ENCODE results near the gene NISCH. TPM values are rescaled to one million over a fixed set of nuclear protein-coding genes. Genes with fewer than 3 reads are reported as not detected.
A peak's percentile ranks its signal among the peaks of the same experiment; 100 is the strongest.

Gene NISCH
- total and polyA plus RNA-seq, 2 experiments from 2014 or later, result 18.4 to 76.4 TPM

- Histone ChIP-seq H3K27ac (ENCODE audit: low read depth) (no peak overlapping the region), H4K20me1 (replicated peaks; ENCODE audit: insufficient read depth) (no peaks in the 10 kb centered on the region), H3K9me2 (ENCODE audit: insufficient read depth) (no peaks in the 10 kb centered on the region), H3K4me3 (no peak overlapping the region), H3K79me2 (replicated peaks; ENCODE audit: insufficient read depth) (no peaks in the 10 kb centered on the region), H3K4me2 (no peak overlapping the region), H3K36me3 (ENCODE audit: insufficient read depth) (no peaks in the 10 kb centered on the region), H2AFZ (peak overlapping the region; percentile 74; the same call in 1 of the 2 replicates), H3F3A (replicated peaks; ENCODE audit: low read depth) (no peaks in the 10 kb centered on the region), H3K4me1 (ENCODE audit: insufficient read depth) (no peaks in the 10 kb centered on the region), H3K27me3 (ENCODE audit: insufficient read depth) (no peaks in the 10 kb centered on the region)
- DNase-seq (ENCODE audit: low spot score), result peak; percentile 28
- H3K27ac Mint-ChIP-seq, result no peak overlapping the region
- TF ChIP-seq CTCF (conservative IDR thresholded peaks at IDR 0.05; ENCODE audit: low read depth in 2 of 2) (no peak), CREB1 (CRISPR knock-in tag; IDR thresholded peaks at IDR 0.05; ENCODE audit: low read depth) (no peak), JUNB (IDR thresholded peaks at IDR 0.05; ENCODE audit: unreplicated experiment) (no peak), POLR2AphosphoS5 (IDR thresholded peaks at IDR 0.05; ENCODE audit: low read depth) (no peak), EZH2 (IDR thresholded peaks at IDR 0.05; ENCODE audit: low read depth, unreplicated experiment) (no peak), ZNF331 (CRISPR knock-in tag; IDR thresholded peaks at IDR 0.05; ENCODE audit: low read depth) (no peak), ZNF462 (CRISPR knock-in tag; IDR thresholded peaks at IDR 0.05) (no peak), NANOG (IDR thresholded peaks at IDR 0.05; ENCODE audit: borderline replicate concordance) (no peak), STAT1 (IDR thresholded peaks at IDR 0.05; ENCODE audit: unreplicated experiment) (no peak), EZH2phosphoT487 (IDR thresholded peaks at IDR 0.05; ENCODE audit: unreplicated experiment) (no peak), ZNF114 (CRISPR knock-in tag; IDR thresholded peaks at IDR 0.05) (no peak)
- TF ChIP-seq, protein P1, sequence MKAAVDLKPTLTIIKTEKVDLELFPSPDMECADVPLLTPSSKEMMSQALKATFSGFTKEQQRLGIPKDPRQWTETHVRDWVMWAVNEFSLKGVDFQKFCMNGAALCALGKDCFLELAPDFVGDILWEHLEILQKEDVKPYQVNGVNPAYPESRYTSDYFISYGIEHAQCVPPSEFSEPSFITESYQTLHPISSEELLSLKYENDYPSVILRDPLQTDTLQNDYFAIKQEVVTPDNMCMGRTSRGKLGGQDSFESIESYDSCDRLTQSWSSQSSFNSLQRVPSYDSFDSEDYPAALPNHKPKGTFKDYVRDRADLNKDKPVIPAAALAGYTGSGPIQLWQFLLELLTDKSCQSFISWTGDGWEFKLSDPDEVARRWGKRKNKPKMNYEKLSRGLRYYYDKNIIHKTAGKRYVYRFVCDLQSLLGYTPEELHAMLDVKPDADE (IDR thresholded peaks at IDR 0.05), result no peak
- TF ChIP-seq, protein P2, sequence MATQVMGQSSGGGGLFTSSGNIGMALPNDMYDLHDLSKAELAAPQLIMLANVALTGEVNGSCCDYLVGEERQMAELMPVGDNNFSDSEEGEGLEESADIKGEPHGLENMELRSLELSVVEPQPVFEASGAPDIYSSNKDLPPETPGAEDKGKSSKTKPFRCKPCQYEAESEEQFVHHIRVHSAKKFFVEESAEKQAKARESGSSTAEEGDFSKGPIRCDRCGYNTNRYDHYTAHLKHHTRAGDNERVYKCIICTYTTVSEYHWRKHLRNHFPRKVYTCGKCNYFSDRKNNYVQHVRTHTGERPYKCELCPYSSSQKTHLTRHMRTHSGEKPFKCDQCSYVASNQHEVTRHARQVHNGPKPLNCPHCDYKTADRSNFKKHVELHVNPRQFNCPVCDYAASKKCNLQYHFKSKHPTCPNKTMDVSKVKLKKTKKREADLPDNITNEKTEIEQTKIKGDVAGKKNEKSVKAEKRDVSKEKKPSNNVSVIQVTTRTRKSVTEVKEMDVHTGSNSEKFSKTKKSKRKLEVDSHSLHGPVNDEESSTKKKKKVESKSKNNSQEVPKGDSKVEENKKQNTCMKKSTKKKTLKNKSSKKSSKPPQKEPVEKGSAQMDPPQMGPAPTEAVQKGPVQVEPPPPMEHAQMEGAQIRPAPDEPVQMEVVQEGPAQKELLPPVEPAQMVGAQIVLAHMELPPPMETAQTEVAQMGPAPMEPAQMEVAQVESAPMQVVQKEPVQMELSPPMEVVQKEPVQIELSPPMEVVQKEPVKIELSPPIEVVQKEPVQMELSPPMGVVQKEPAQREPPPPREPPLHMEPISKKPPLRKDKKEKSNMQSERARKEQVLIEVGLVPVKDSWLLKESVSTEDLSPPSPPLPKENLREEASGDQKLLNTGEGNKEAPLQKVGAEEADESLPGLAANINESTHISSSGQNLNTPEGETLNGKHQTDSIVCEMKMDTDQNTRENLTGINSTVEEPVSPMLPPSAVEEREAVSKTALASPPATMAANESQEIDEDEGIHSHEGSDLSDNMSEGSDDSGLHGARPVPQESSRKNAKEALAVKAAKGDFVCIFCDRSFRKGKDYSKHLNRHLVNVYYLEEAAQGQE (IDR thresholded peaks at IDR 0.05; ENCODE audit: unreplicated experiment), result no peak
- no peak overlapping the region for H3K4me3 Mint-ChIP-seq
- H3K27me3 Mint-ChIP-seq (ENCODE audit: insufficient read depth, low read depth, poor library complexity), result peaks cover 13% of the 10 kb centered on the region
- ATAC-seq, result peak; percentile 24
- H3K36me3 Mint-ChIP-seq (ENCODE audit: low read depth), result no peaks in the 10 kb centered on the region
- H3K9me3 Mint-ChIP-seq, result no peaks in the 10 kb centered on the region; the same call in 2 of the 3 replicates
- peaks cover 2% of the 10 kb centered on the region; the same call in 2 of the 3 replicates for H3K4me1 Mint-ChIP-seq
Measured at GRCh38 chr3:52512727-52513126, 57.3 kb downstream of the NISCH start.

All from GM23338 (cell line).